GM18517 (cell line): ENCODE data around the gene RANBP9.
A peak's percentile ranks its signal among the peaks of the same experiment; 100 is the strongest.

Experiments
- ATAC-seq: cut with Tn5 transposase; IDR thresholded peaks from one replicate; pipeline ENCODE4 v1.9.1; 2021; ENCODE audit warnings: mild to moderate bottlenecking, moderate library complexity; ENCODE audit not compliant: unreplicated experiment

The RANBP9 gene

GRCh38 chr6:13679996-13680395 is 31.6 kb downstream of the RANBP9 start:
- no peak for ATAC-seq

- ATAC-seq = no peak
Observed at GRCh38 chr6:13678255-13678983, 33.2 kb downstream of the RANBP9 start.

DNA sequence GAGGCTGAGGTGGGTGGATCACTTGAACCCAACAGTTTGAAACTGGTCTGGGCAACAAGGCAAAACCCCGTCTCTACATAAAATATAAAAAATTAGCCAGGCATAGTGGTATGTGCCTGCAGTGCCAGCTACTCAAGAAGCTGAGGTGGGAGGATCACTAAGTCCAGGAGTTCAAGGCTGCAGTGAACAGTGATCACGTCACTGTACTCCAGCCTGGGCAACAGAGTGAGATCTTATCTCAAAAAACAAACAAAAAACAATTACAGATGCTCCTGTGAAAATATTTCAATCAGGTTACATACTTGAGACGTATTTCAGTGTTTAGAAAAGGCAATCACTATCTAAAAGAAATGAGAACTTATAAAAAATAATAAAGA is 33.8 kb downstream of the RANBP9 start:
- no peak for ATAC-seq

DNA sequence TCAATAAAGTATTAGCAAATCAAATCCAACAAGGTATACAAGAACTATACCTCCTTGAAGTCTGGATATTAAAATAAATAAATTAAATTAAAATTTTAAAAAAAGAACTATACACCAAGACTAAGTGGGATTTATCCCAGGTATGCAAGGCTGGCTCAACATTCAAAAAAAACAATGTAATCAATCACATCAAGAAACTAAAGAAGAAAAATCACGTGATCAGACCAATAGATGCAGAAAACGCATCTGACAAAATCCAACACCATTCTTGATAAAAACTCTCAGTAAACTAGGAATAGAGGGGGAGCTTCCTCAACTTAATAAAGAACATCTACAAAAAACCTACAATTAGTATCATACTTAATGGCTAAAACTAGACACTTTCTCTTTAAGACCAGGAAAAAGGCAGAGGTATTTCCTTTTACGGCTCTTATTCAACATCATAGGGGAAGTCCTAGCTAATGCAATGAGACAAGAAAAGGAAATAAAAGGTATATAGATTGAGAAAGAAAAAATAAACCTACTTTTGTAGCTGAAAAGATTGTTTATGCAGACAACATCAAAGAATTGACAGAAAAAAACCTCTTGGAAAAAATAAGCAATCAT is 35.0 kb downstream of the RANBP9 start:
- no peak for ATAC-seq

GRCh38 chr6:13674533-13675190 is 37.0 kb downstream of the RANBP9 start:
- no peak for ATAC-seq

GRCh38 chr6:13673825-13674444 is 37.7 kb downstream of the RANBP9 start:
- ATAC-seq = no peak

- ATAC-seq = no peak
Observed at GRCh38 chr6:13673368-13673767, 38.3 kb downstream of the RANBP9 start.

DNA sequence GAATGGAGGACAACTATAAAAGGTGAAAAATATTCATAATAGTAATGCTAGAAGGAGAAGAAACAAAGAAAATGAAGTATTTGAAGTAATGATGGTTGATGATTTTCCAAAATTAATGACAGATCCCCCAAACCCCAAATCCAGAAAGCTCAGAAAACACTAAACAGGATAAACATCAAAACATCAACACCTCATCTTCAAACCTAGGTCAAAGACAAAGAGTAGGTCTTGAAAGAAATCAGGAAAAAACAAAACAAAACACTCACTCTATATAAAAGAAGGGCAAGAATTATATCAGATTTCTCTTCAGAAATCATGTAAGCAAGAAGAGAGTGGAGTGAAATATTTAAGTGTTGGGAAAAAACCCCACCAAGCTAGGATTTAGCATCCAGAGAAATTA is 38.7 kb downstream of the RANBP9 start:
- ATAC-seq = no peak

- ATAC-seq = no peak
Observed at GRCh38 chr6:13671548-13672127, 40.0 kb downstream of the RANBP9 start.

DNA sequence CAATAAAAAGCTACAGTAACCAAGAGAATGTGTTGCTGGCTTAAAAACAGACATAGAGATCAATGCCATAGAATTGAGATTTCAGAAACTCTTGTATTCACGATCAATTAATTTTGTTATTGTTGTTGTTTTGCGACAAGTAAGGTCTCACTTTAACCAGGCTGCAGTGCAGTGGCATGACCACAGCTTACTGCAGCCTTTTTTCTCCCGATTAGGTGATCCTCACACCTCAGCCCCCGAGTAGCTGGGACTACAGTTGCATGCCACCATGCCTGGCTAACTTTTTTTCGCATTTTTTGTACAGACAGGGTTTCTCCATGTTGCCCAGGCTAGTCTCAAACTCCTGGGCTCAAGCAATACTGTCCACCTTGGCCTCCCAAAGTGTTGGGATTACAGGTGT is 42.2 kb downstream of the RANBP9 start:
- ATAC-seq = no peak

DNA sequence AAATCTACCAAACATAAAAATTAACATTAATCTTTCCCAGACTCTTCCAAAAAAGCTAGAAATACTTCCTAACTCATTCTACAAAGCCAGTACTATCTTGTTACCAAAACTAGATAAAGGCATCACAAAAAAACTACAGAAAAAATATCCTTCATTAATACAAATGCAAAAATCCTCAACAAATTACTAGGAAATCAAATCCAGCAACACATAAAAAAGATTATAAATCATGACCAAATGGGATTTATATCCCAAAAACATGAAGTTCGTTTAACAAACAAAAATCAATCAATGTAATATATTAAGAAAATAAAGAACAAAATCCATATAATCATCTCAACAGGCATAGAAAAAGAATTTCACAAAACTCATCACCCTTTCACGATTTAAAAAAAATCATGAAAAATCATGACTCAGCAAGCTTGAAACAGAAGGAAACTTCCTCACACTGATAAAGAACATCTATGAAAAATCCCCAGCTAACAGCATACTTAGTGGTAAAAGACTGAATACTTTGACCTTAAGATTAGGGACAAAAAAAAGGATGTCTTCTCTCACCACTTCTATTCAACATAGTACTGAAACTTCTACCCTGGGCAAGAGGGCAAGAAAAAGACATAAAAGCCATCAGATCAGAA is 43.2 kb downstream of the RANBP9 start:
- peak; percentile 67 for ATAC-seq

DNA sequence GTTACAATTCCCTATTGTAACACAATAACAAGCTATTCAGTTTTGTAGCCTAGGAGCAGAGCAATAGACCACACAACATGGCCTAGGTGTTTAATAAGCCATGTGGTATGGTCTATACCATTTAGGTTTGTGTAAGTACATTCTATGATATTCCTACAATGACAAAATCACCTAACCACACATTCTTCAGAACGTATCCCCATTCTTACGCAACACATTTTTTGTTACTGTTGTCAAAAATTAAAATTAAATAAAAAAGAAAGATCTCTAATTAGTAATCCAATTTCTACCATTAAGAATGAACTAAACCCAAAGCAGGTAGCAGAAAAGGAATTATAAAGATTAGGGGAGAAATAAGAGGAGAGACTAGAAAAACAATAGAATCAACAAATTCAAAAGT is 44.0 kb downstream of the RANBP9 start:
- ATAC-seq = no peak

DNA sequence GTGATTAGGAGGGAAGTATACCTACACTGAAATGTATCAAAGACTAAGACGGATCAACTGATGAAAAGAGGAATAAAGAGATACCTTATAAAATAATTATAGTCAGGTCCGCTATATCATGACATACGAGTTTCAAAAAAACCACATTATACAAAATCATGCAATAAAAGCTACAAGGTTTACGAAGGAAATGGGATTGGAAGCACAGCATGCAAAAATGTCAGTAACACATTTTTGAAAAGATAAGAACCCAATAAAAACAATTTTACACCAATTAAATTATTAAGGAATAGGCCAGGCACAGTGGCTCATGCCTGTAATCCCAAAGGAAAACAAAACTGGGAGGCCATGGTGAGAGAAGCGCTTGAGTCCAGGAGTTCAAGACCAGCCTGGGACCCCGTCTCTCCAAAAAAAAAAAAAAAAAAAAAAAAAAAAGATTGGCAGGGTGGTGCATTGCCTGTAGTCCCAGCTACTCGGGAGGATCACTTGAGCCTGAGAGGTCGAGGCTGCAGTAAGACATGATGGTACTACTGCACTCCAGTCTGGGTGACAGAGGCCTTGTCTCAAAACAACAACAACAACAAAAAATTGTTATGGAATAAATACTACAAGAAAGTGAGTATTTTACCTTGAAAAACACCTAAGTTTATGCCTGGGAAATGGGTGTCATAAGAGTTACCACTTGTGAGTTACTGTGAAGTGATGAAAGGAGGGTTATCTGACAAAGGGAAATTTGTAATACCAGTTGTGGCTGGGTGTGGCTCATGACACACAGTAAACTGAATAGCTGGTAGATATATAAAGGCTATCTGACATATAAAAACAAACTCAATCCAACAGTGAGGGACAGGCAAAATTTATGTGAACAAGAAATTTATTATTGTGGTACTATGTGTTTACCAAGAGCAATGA is 45.2 kb downstream of the RANBP9 start:
- ATAC-seq = no peak

- ATAC-seq = no peak
Observed at GRCh38 chr6:13664703-13665352, 46.8 kb downstream of the RANBP9 start.

GRCh38 chr6:13663986-13664385 is 47.6 kb downstream of the RANBP9 start:
- no peak for ATAC-seq

- no peak for ATAC-seq
Observed at GRCh38 chr6:13662651-13663334, 48.8 kb downstream of the RANBP9 start.

GRCh38 chr6:13661647-13662046 is 50.0 kb downstream of the RANBP9 start:
- no peak for ATAC-seq

DNA sequence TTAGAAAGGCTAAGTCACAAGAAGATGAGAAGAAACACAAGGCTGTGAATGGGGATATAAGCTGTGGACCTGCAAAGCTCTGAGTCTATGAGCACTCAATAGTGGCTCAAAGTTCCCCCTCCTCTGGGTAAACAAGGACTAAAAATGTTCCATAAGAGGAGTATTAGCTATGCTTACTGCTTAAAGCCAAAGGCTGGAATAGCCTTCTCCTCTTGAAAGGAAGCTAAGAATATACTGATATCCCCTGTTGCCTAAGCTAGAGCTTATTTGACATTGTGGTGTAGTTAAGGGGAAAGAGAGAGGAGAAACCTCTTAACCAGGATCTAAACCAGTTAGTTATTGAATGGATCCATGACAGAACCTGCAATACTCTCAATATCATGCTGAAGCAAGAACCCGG is 50.7 kb downstream of the RANBP9 start:
- ATAC-seq = no peak

GRCh38 chr6:13660273-13660672 is 51.4 kb downstream of the RANBP9 start:
- ATAC-seq = no peak
